ENCODE measurements around the gene LARP4. TPM values are rescaled to one million over a fixed set of nuclear protein-coding genes. Genes with fewer than 3 reads are reported as not detected.

Gene LARP4
- total and polyA plus RNA-seq, 7 donors: 21.2 to 89.5 (median 73.5) TPM

DNA sequence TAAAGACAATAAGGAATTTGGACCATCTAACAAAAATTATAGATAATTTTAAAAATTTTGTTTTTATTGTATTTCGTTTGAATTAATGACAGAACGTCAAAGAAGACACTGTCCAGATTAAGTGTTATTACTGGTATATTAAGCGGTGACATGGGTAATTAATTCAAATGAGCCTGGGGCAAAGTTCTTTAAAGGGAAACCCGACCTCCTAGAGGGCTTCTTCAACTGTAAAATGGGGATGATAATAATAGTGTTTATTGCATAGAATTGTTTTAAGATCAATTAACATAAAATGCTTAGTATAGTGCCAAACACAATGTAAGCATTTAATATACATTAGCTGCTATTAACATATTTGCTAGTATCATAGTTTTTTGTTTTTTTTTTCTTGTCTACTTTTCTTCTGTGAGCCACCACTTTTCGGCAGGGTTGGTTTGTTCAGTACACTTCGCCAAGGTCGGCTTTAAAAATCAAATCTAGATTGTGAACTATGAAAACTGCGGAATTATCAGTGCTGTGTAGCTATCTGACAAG is 514 bp upstream of the LARP4 start:
- no peaks in the 10 kb centered on the region for H3K27me3 ChIP-seq (ENCODE audit: insufficient read depth in 3 of 3, low read length in 2 of 3)
- H3K4me3 ChIP-seq: peak overlapping the region; percentile 89
- ATAC-seq: no peak
- no peaks in the 10 kb centered on the region for H3K36me3 ChIP-seq (ENCODE audit: insufficient read depth in 1 of 2, low read depth in 1 of 2)
- intact Hi-C loops (cut with DNase I): no loop called here
- peaks cover 21% of the 10 kb centered on the region for H3K4me1 ChIP-seq
- TF ChIP-seq, protein P1, sequence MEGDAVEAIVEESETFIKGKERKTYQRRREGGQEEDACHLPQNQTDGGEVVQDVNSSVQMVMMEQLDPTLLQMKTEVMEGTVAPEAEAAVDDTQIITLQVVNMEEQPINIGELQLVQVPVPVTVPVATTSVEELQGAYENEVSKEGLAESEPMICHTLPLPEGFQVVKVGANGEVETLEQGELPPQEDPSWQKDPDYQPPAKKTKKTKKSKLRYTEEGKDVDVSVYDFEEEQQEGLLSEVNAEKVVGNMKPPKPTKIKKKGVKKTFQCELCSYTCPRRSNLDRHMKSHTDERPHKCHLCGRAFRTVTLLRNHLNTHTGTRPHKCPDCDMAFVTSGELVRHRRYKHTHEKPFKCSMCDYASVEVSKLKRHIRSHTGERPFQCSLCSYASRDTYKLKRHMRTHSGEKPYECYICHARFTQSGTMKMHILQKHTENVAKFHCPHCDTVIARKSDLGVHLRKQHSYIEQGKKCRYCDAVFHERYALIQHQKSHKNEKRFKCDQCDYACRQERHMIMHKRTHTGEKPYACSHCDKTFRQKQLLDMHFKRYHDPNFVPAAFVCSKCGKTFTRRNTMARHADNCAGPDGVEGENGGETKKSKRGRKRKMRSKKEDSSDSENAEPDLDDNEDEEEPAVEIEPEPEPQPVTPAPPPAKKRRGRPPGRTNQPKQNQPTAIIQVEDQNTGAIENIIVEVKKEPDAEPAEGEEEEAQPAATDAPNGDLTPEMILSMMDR (IDR thresholded peaks at IDR 0.05): no peak
- WGBS, 3 donors: 28 to 31% (median 30%) methylated on average over 8 of the region's 8 CpGs
- DNase-seq: no peak
- peak overlapping the region; percentile 90 for H3K27ac ChIP-seq
- H3K9me3 ChIP-seq: no peaks in the 10 kb centered on the region

- Histone ChIP-seq H3K27ac (peak overlapping the region; percentile 90), H3K27me3 (ENCODE audit: insufficient read depth in 3 of 3, low read length in 2 of 3) (no peaks in the 10 kb centered on the region), H3K4me3 (peak overlapping the region; percentile 89), H3K4me1 (peaks cover 30% of the 10 kb centered on the region), H3K9me3 (no peaks in the 10 kb centered on the region), H3K36me3 (ENCODE audit: insufficient read depth in 1 of 2, low read depth in 1 of 2) (no peaks in the 10 kb centered on the region)
- DNase-seq (no peak), ATAC-seq (peak; percentile 15 to 54 (median 21))
- intact Hi-C loops (cut with DNase I): no loop called here
- TF ChIP-seq, protein P1 (IDR thresholded peaks at IDR 0.05): no peak
- 0 to 1% (median 0%) methylated on average over 16 of the region's 16 CpGs for WGBS, 3 donors
These were observed 906 bp downstream of the LARP4 start for GRCh38 chr12:50401500-50402081.

GRCh38 chr12:50402264-50403000 is 1.7 kb downstream of the LARP4 start:
- Histone ChIP-seq H3K9me3 (no peaks in the 10 kb centered on the region), H3K4me1 (peaks cover 30% of the 10 kb centered on the region)
- intact Hi-C loops (cut with DNase I): no loop called here

GRCh38 chr12:50403001-50403440 is 2.3 kb downstream of the LARP4 start:
- H3K27me3 ChIP-seq (ENCODE audit: insufficient read depth in 3 of 3, low read length in 2 of 3): no peaks in the 10 kb centered on the region
- intact Hi-C loops (cut with DNase I): no loop called here
- peak overlapping the region; percentile 89 for H3K4me3 ChIP-seq
- H3K27ac ChIP-seq: peak overlapping the region; percentile 90
- H3K4me1 ChIP-seq: peaks cover 30% of the 10 kb centered on the region
- 26 to 38% (median 27%) methylated on average over 3 of the region's 3 CpGs for WGBS, 3 donors
- TF ChIP-seq, protein P1 (IDR thresholded peaks at IDR 0.05): no peak
- no peaks in the 10 kb centered on the region for H3K9me3 ChIP-seq
- DNase-seq: no peak
- ATAC-seq: no peak
- H3K36me3 ChIP-seq (ENCODE audit: insufficient read depth in 1 of 2, low read depth in 1 of 2): no peaks in the 10 kb centered on the region

More at GRCh38 chr12:50402264-50403000, 1.7 kb downstream of the LARP4 start:
- ATAC-seq (no peak), DNase-seq (no peak)
- TF ChIP-seq, protein P1 (IDR thresholded peaks at IDR 0.05): no peak
- Histone ChIP-seq H3K27me3 (ENCODE audit: insufficient read depth in 3 of 3, low read length in 2 of 3) (no peaks in the 10 kb centered on the region), H3K27ac (peak overlapping the region; percentile 90), H3K36me3 (ENCODE audit: insufficient read depth in 1 of 2, low read depth in 1 of 2) (no peaks in the 10 kb centered on the region), H3K4me3 (peak overlapping the region; percentile 89)
- 16 to 22% (median 19%) methylated on average over 7 of the region's 7 CpGs for WGBS, 3 donors

Measured in psoas muscle (tissue), 8 donors.